ENCODE results near the gene LAMA2. TPM values are rescaled to one million over a fixed set of nuclear protein-coding genes. Genes with fewer than 3 reads are reported as not detected.

Gene LAMA2, protein sequence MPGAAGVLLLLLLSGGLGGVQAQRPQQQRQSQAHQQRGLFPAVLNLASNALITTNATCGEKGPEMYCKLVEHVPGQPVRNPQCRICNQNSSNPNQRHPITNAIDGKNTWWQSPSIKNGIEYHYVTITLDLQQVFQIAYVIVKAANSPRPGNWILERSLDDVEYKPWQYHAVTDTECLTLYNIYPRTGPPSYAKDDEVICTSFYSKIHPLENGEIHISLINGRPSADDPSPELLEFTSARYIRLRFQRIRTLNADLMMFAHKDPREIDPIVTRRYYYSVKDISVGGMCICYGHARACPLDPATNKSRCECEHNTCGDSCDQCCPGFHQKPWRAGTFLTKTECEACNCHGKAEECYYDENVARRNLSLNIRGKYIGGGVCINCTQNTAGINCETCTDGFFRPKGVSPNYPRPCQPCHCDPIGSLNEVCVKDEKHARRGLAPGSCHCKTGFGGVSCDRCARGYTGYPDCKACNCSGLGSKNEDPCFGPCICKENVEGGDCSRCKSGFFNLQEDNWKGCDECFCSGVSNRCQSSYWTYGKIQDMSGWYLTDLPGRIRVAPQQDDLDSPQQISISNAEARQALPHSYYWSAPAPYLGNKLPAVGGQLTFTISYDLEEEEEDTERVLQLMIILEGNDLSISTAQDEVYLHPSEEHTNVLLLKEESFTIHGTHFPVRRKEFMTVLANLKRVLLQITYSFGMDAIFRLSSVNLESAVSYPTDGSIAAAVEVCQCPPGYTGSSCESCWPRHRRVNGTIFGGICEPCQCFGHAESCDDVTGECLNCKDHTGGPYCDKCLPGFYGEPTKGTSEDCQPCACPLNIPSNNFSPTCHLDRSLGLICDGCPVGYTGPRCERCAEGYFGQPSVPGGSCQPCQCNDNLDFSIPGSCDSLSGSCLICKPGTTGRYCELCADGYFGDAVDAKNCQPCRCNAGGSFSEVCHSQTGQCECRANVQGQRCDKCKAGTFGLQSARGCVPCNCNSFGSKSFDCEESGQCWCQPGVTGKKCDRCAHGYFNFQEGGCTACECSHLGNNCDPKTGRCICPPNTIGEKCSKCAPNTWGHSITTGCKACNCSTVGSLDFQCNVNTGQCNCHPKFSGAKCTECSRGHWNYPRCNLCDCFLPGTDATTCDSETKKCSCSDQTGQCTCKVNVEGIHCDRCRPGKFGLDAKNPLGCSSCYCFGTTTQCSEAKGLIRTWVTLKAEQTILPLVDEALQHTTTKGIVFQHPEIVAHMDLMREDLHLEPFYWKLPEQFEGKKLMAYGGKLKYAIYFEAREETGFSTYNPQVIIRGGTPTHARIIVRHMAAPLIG (N-terminal part only)
- total RNA-seq (10 to 100 TPM in 6 of 7 donors, 1 to 10 TPM in 1; 5.4 to 66.6 (median 24.1) TPM), polyA plus RNA-seq (1 to 10 TPM in 2 of 3 donors, under 1 TPM in 1; 0.83 to 1.8 (median 1.3) TPM)
- long read RNA-seq, donor 1, partial matches to known transcripts: 62 of 62 reads
- long read RNA-seq, donor 1, other reads (novel, unspliced or antisense): 0 of 62 reads
- long read RNA-seq, donor 2, partial matches to known transcripts: 21 of 21 reads
- long read RNA-seq, donor 2, other reads (novel, unspliced or antisense): 0 of 21 reads

DNA sequence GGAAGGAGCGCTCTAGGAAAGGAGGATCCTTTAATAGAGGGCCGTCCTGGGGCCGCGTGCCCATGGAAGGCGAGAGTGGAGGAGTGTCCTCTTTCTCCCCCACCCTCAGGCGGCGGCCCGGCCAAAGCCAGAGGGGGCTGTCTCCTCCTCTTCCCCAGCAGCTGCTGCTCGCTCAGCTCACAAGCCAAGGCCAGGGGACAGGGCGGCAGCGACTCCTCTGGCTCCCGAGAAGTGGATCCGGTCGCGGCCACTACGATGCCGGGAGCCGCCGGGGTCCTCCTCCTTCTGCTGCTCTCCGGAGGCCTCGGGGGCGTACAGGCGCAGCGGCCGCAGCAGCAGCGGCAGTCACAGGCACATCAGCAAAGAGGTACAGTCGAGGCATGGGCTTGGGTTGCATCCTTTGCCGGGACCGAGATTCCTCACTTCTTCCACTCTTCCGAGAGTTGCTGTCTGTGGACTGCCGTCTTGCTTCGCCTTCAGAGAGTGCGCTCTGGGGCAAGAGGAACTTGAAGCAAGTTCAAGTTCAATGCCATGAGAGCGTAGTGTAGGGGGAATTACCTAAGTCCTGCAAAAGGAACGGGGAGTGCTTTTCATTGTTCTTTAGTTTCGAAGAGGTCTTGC lies at the start of gene LAMA2:
Gene LAMA2 (plus strand): TSS at position 148 of the 621 bp plus-strand sequence. CDS start 108 bp downstream, at position 256.
- H3K9me3 ChIP-seq: no peaks in the 10 kb centered on the region
- WGBS, 5 donors: 6 to 17% (median 7%) methylated on average over 15 to 36 of the region's 36 CpGs
- intact Hi-C loops (cut with DNase I; ENCODE audit: low total_unique reads): no loop called here
- peaks cover 0 to 3% (median 0%) of the 10 kb centered on the region in 6 donors for H3K4me1 ChIP-seq
- peak within 1 kb of the TSS in 6 of 8 donors; percentile 5 to 62 (median 51) for H3K27ac ChIP-seq
- TF ChIP-seq POLR2A (IDR thresholded peaks at IDR 0.05) (no peak), POLR2AphosphoS5 (IDR thresholded peaks at IDR 0.05) (peak; percentile 36 to 81 (median 79))
- TF ChIP-seq, protein P1, sequence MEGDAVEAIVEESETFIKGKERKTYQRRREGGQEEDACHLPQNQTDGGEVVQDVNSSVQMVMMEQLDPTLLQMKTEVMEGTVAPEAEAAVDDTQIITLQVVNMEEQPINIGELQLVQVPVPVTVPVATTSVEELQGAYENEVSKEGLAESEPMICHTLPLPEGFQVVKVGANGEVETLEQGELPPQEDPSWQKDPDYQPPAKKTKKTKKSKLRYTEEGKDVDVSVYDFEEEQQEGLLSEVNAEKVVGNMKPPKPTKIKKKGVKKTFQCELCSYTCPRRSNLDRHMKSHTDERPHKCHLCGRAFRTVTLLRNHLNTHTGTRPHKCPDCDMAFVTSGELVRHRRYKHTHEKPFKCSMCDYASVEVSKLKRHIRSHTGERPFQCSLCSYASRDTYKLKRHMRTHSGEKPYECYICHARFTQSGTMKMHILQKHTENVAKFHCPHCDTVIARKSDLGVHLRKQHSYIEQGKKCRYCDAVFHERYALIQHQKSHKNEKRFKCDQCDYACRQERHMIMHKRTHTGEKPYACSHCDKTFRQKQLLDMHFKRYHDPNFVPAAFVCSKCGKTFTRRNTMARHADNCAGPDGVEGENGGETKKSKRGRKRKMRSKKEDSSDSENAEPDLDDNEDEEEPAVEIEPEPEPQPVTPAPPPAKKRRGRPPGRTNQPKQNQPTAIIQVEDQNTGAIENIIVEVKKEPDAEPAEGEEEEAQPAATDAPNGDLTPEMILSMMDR (IDR thresholded peaks at IDR 0.05 in 8 of 11, conservative IDR thresholded peaks at IDR 0.05 in 3 of 11): no peak
- H3K4me3 ChIP-seq: peak within 1 kb of the TSS in 7 of 8 donors; percentile 20 to 62 (median 28)
- DNase-seq: peak; percentile 75
- H3K27me3 ChIP-seq (replicated peaks in 1 of 7): peaks cover 0 to 12% (median 0%) of the 10 kb centered on the region in 7 donors
- H3K36me3 ChIP-seq: no peaks in the 10 kb centered on the region

DNA sequence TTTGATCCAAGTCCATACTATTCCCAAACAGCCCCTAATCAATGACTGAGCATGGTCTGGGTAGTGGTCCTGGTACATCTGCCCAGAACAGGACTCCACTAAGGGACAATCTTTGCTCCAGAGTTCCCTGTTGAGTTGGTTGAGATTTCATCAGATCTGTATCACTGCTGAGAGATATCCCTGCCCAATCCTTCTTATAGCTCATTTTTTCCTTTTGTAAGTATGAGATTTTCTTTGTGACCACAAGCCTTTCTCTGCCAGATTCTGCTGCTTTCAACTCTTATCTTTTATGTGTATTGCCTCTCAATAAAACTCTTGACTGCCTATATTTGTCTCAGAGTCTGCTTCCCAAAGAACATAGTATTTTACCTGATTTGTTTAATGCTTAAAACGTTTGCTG lies 46.2 kb upstream of the LAMA2 start:
- WGBS, 5 donors: 36 to 62% (median 51%) methylated on average over 1 of the region's 1 CpG

DNA sequence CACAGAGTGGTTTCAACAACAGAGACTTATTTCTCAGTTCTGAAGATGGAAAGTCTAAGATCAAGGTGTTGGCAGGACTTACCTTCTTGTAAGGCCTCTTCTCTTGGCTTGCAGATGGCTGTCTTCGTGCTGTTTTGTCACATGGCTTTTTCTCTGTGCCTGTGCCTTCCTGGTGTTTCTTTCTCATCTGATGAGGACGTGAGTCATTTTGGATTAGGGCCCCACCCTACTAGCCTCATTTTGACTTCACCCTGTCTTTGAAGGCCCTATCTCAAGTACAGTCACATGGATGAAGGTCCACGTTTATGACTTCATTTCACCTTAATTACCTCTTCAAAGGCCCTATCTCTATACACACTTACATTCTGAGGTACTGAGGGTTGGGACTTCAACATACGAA lies 41.4 kb upstream of the LAMA2 start:
- Histone ChIP-seq H3K36me3 (no peaks in the 10 kb centered on the region), H3K4me1 (no peaks in the 10 kb centered on the region), H3K9me3 (peaks cover 0 to under 1% (median 0%) of the 10 kb centered on the region in 8 donors), H3K27ac (no peak overlapping the region), H3K4me3 (no peak overlapping the region), H3K27me3 (replicated peaks in 1 of 7) (no peaks in the 10 kb centered on the region)
- no peak for DNase-seq
- intact Hi-C loops (cut with DNase I; ENCODE audit: low total_unique reads): no loop called here
- WGBS, 5 donors: 61 to 69% (median 66%) methylated on average over 4 of the region's 4 CpGs
- TF ChIP-seq, protein P1 (IDR thresholded peaks at IDR 0.05 in 8 of 11, conservative IDR thresholded peaks at IDR 0.05 in 3 of 11): no peak
- TF ChIP-seq POLR2AphosphoS5 (IDR thresholded peaks at IDR 0.05): no peak
- no peak for TF ChIP-seq POLR2A (IDR thresholded peaks at IDR 0.05)

More for the DNA sequence above, 46.2 kb upstream of the LAMA2 start:
- Histone ChIP-seq H3K9me3 (peaks cover 0 to 6% (median 0%) of the 10 kb centered on the region in 8 donors), H3K27me3 (replicated peaks in 1 of 7) (no peaks in the 10 kb centered on the region), H3K4me1 (no peaks in the 10 kb centered on the region), H3K36me3 (no peaks in the 10 kb centered on the region), H3K4me3 (no peak overlapping the region), H3K27ac (no peak overlapping the region)
- intact Hi-C loops (cut with DNase I; ENCODE audit: low total_unique reads): no loop called here
- no peak for DNase-seq
- TF ChIP-seq POLR2A (IDR thresholded peaks at IDR 0.05) (no peak), POLR2AphosphoS5 (IDR thresholded peaks at IDR 0.05) (no peak)
- TF ChIP-seq, protein P1 (IDR thresholded peaks at IDR 0.05 in 8 of 11, conservative IDR thresholded peaks at IDR 0.05 in 3 of 11): no peak

Measured in spleen (tissue), 13 donors.